Measurements from ENCODE around the gene POU2AF1. TPM values are rescaled to one million over a fixed set of nuclear protein-coding genes. Genes with fewer than 3 reads are reported as not detected.
A peak's percentile ranks its signal among the peaks of the same experiment; 100 is the strongest.

Gene POU2AF1
- total RNA-seq, 2 experiments from 2014 or later = 2.9 to 7.4 TPM

GRCh38 chr11:111391328-111392124 lies 12.5 kb upstream of the POU2AF1 start:
- H3K4me1 Mint-ChIP-seq = no peaks in the 10 kb centered on the region
- DNase-seq = no peak
- H3K36me3 Mint-ChIP-seq = no peaks in the 10 kb centered on the region
- CTCF ChIA-PET = no interaction called here
- ATAC-seq = no peak
- no peak overlapping the region for H3K4me3 Mint-ChIP-seq
- H3K27ac Mint-ChIP-seq = no peak overlapping the region
- peaks cover 21% of the 10 kb centered on the region for H3K27me3 Mint-ChIP-seq
- H3K9me3 Mint-ChIP-seq (ENCODE audit: low read depth) = no peaks in the 10 kb centered on the region

- Mint-ChIP-seq H3K36me3 (peaks cover 1% of the 10 kb centered on the region), H3K9me3 (ENCODE audit: low read depth) (no peaks in the 10 kb centered on the region), H3K4me1 (no peaks in the 10 kb centered on the region), H3K4me3 (no peak overlapping the region), H3K27ac (no peak overlapping the region), H3K27me3 (peaks cover 22% of the 10 kb centered on the region)
- no peak for DNase-seq
- no peak for ATAC-seq
- CTCF ChIA-PET = interaction anchor here (1.1 to 1.7 kb wide), 2 partner anchors 10 to 58 kb away, joined by 5 to 6 read pairs; partner anchors contain the start of gene POU2AF1
Observed at GRCh38 chr11:111388842-111389241, 9.8 kb upstream of the POU2AF1 start.

DNA sequence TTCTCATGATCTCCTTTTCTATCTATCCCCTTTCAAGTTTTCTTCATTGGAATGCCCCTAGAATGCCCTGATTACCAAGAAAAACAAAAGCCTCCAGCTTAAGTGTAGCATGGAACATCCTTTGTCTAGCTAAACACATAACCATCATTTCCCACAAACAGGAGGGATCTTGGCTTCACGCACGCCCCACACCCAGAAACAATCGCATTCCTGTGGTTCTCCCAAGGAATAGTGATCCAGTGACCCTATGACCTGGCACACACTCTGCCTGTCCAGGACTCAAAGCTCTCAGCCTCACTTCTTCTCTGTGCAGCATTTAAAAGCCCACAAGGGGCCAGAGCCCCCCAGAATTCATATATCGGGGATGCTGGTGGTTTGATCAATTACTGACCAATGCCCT lies 9.3 kb upstream of the POU2AF1 start:
- CTCF ChIA-PET = interaction anchor here (1.0 to 1.7 kb wide), 2 partner anchors 10 to 62 kb away, joined by 3 to 6 read pairs; partner anchors contain the start of gene POU2AF1
- Mint-ChIP-seq H3K4me3 (no peak overlapping the region), H3K36me3 (peaks cover 1% of the 10 kb centered on the region), H3K9me3 (ENCODE audit: low read depth) (no peaks in the 10 kb centered on the region), H3K27me3 (peaks cover 18% of the 10 kb centered on the region), H3K4me1 (no peaks in the 10 kb centered on the region), H3K27ac (no peak overlapping the region)
- ATAC-seq (no peak), DNase-seq (no peak)

DNA sequence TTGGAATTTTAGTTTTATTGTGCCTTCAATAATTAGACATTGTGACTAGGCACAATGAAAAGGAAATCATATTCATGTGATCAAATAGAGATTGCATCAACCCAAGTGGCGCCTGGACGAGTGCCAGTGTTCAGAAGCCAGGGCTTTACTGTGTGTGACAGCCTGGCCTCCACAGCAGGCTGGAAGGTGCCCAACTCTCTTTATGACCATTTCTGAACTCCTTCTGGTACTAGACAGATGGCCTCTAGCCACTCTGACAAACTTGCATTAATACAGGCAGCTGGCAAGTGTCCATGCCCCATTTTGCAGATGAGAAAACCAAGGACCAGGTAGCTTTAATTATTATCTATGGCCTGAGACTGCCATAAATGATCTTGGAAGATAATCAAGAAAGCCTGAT lies 8.3 kb upstream of the POU2AF1 start:
- CTCF ChIA-PET = interaction anchor here (1.0 to 1.1 kb wide), 2 partner anchors 36 to 63 kb away, joined by 3 read pairs; no protein-coding TSS in a partner anchor
- H3K27ac Mint-ChIP-seq = no peak overlapping the region
- no peaks in the 10 kb centered on the region for H3K9me3 Mint-ChIP-seq (ENCODE audit: low read depth)
- no peak for ATAC-seq
- no peaks in the 10 kb centered on the region for H3K4me1 Mint-ChIP-seq
- no peak for DNase-seq
- H3K4me3 Mint-ChIP-seq = no peak overlapping the region
- H3K36me3 Mint-ChIP-seq = peaks cover 1% of the 10 kb centered on the region
- peaks cover 18% of the 10 kb centered on the region for H3K27me3 Mint-ChIP-seq

DNA sequence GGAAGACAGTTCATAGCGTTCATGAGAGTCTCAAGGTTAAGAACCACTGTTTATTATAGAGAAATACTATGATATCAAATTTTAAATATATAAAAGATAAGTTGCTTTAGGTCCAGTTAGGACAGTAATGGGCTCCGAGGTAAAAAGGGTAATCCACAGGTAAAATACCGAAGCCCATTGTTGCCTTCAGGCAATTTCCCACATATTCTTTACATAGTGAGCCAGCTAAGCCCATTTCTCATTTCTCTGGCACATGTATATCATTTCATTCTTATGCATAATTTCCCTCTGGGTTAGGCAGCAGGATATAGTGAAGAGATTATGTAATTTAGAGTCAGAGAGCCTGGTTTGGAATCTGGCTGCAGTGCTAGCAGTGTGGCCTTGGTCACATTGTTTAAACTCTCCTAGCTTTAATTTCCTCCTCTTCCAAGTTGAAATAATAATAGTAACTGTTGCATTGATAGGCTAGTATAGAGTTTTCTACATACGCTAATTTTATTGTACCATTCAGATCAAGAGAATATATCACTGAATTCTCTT lies 7.6 kb upstream of the POU2AF1 start:
- no peaks in the 10 kb centered on the region for H3K9me3 Mint-ChIP-seq (ENCODE audit: low read depth)
- ATAC-seq = no peak
- no peak for DNase-seq
- H3K4me3 Mint-ChIP-seq = no peak overlapping the region
- CTCF ChIA-PET = no interaction called here
- peaks cover 1% of the 10 kb centered on the region for H3K36me3 Mint-ChIP-seq
- H3K27me3 Mint-ChIP-seq = peaks cover 21% of the 10 kb centered on the region
- H3K4me1 Mint-ChIP-seq = no peaks in the 10 kb centered on the region
- H3K27ac Mint-ChIP-seq = no peak overlapping the region

DNA sequence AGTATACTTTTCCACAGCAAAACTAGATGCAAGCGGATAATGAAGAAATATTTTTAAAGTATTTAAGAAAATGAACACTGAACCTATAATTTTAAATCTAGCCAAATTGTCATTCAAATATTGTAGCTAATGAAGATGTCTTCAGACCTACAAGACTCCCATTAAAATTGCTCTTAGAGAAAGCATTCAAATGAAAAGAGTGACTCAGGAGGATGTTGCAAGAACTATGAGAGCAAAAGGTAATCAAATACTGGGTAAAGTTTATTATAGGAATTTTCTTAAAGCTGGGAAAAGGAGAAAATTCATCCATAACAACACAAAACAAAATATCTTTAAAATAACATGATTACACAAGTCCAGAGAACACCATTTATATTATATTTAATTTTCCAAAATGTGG lies 5.4 kb upstream of the POU2AF1 start:
- peaks cover 10% of the 10 kb centered on the region for H3K4me1 Mint-ChIP-seq
- peaks cover 18% of the 10 kb centered on the region for H3K27me3 Mint-ChIP-seq
- no peak overlapping the region for H3K27ac Mint-ChIP-seq
- no peaks in the 10 kb centered on the region for H3K9me3 Mint-ChIP-seq (ENCODE audit: low read depth)
- ATAC-seq = no peak
- no peak for DNase-seq
- CTCF ChIA-PET = no interaction called here
- H3K4me3 Mint-ChIP-seq = no peak overlapping the region
- H3K36me3 Mint-ChIP-seq = peaks cover 1% of the 10 kb centered on the region

DNA sequence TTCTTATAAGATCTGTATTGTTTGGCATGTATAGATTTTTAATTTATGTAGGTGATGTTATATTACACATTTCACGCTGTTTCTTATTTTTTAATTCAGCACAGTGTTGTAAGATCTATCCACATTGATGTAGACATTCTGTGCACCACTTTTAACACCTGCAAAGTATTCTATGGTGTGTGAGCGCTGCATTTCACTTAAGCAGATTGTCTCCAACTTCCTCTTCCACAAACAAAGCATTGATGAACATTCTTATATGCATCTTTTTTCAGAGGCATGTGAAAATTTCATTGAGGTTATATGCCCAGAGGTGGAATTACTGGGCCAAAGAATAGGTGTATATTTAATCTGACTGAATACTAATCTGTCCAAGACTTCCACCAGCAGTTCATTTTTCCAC lies 3.4 kb upstream of the POU2AF1 start:
- H3K4me3 Mint-ChIP-seq = no peak overlapping the region
- no peaks in the 10 kb centered on the region for H3K9me3 Mint-ChIP-seq (ENCODE audit: low read depth)
- no peak for ATAC-seq
- CTCF ChIA-PET = no interaction called here
- H3K4me1 Mint-ChIP-seq = peaks cover 25% of the 10 kb centered on the region
- peaks cover 1% of the 10 kb centered on the region for H3K36me3 Mint-ChIP-seq
- no peak for DNase-seq
- peaks cover 18% of the 10 kb centered on the region for H3K27me3 Mint-ChIP-seq
- no peak overlapping the region for H3K27ac Mint-ChIP-seq

DNA sequence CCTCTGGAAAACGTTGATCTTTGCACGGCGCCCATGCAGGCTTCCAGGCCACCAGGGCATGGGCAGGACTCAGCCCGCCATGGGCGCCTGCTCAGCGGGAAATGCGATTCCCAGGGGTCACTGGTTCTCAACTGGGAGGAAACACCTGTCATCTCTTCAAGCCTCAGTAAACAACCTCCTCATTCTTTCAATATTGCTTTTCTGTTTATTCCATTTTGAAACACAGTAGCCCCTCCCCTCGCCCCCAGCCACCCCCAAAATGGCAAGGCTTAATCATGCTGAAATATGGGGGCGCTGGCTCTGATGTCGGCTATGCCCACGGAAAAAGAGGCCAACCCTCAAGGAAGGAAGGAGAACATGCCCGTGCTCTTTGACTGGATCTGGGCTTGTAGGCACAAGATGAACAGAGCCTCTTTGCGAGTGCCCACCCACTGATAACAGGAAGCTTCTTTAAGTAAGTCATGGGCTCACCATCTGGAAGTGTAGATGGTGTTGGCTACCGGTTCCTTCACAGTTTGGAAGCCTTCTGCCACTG lies 594 bp upstream of the POU2AF1 start:
- no peak for ATAC-seq
- CTCF ChIA-PET = interaction anchor here (1.3 to 2.2 kb wide), 3 partner anchors 10 to 67 kb away, joined by 3 to 9 read pairs (median 6); no protein-coding TSS in a partner anchor
- Mint-ChIP-seq H3K9me3 (ENCODE audit: low read depth) (no peaks in the 10 kb centered on the region), H3K36me3 (no peaks in the 10 kb centered on the region), H3K4me3 (no peak overlapping the region), H3K27me3 (peaks cover 17% of the 10 kb centered on the region), H3K27ac (peak overlapping the region; percentile 83), H3K4me1 (peaks cover 37% of the 10 kb centered on the region)
- no peak for DNase-seq

- H3K4me1 Mint-ChIP-seq = peaks cover 37% of the 10 kb centered on the region
- no peak for ATAC-seq
- CTCF ChIA-PET = interaction anchor here (1.1 to 2.2 kb wide), 6 partner anchors 11 to 901 kb away, joined by 3 to 9 read pairs (median 4); no protein-coding TSS in a partner anchor
- no peaks in the 10 kb centered on the region for H3K36me3 Mint-ChIP-seq
- DNase-seq = no peak
- peaks cover 17% of the 10 kb centered on the region for H3K27me3 Mint-ChIP-seq
- H3K4me3 Mint-ChIP-seq = peak overlapping the region; percentile 64
- H3K9me3 Mint-ChIP-seq (ENCODE audit: low read depth) = no peaks in the 10 kb centered on the region
- peak overlapping the region; percentile 83 for H3K27ac Mint-ChIP-seq
Observed at GRCh38 chr11:111378185-111378860, 752 bp downstream of the POU2AF1 start.

- peak overlapping the region; percentile 13 for H3K27ac Mint-ChIP-seq
- H3K9me3 Mint-ChIP-seq (ENCODE audit: low read depth) = no peaks in the 10 kb centered on the region
- H3K36me3 Mint-ChIP-seq = no peaks in the 10 kb centered on the region
- CTCF ChIA-PET = interaction anchor here (1.0 kb wide), 1 partner anchor 8 kb away, joined by 3 read pairs; no protein-coding TSS in a partner anchor
- DNase-seq = peak; percentile 45
- ATAC-seq = no peak
- H3K4me1 Mint-ChIP-seq = peaks cover 51% of the 10 kb centered on the region
- peaks cover 14% of the 10 kb centered on the region for H3K27me3 Mint-ChIP-seq
- no peak overlapping the region for H3K4me3 Mint-ChIP-seq
Observed at GRCh38 chr11:111376181-111376871, 2.7 kb downstream of the POU2AF1 start.

GRCh38 chr11:111373590-111373989 lies 5.5 kb downstream of the POU2AF1 start:
- Mint-ChIP-seq H3K4me1 (peaks cover 40% of the 10 kb centered on the region), H3K9me3 (ENCODE audit: low read depth) (no peaks in the 10 kb centered on the region), H3K4me3 (no peak overlapping the region), H3K36me3 (peaks cover 5% of the 10 kb centered on the region), H3K27me3 (peaks cover 17% of the 10 kb centered on the region), H3K27ac (no peak overlapping the region)
- DNase-seq (no peak), ATAC-seq (no peak)
- CTCF ChIA-PET = no interaction called here

- no peak overlapping the region for H3K4me3 Mint-ChIP-seq
- CTCF ChIA-PET = interaction anchor here (1.2 kb wide), 1 partner anchor 49 kb away, joined by 3 read pairs; no protein-coding TSS in a partner anchor
- H3K4me1 Mint-ChIP-seq = peaks cover 35% of the 10 kb centered on the region
- ATAC-seq (no peak), DNase-seq (no peak)
- no peak overlapping the region for H3K27ac Mint-ChIP-seq
- H3K36me3 Mint-ChIP-seq = peaks cover 5% of the 10 kb centered on the region
- peaks cover 13% of the 10 kb centered on the region for H3K27me3 Mint-ChIP-seq
- no peaks in the 10 kb centered on the region for H3K9me3 Mint-ChIP-seq (ENCODE audit: low read depth)
Observed at GRCh38 chr11:111372538-111372937, 6.5 kb downstream of the POU2AF1 start.
